ENCODE data around the gene SERPINA1.

Gene SERPINA1

GRCh38 chr14:94404561-94404960 lies 16.2 kb upstream of the SERPINA1 start:
- Mint-ChIP-seq H3K27me3 (peaks cover 1% of the 10 kb centered on the region), H3K4me3 (no peak overlapping the region), H3K9me3 (peaks cover 11% of the 10 kb centered on the region), H3K27ac (no peak overlapping the region), H3K36me3 (peaks cover 2% of the 10 kb centered on the region), H3K4me1 (no peaks in the 10 kb centered on the region)

- Mint-ChIP-seq H3K27ac (no peak overlapping the region), H3K27me3 (peaks cover 1% of the 10 kb centered on the region), H3K36me3 (no peaks in the 10 kb centered on the region), H3K4me1 (no peaks in the 10 kb centered on the region), H3K9me3 (peaks cover 4% of the 10 kb centered on the region), H3K4me3 (no peak overlapping the region)
These were observed 15.0 kb upstream of the SERPINA1 start for GRCh38 chr14:94403312-94403932.

GRCh38 chr14:94401083-94401482 lies 12.7 kb upstream of the SERPINA1 start:
- Mint-ChIP-seq H3K4me1 (no peaks in the 10 kb centered on the region), H3K4me3 (no peak overlapping the region), H3K27me3 (peaks cover 14% of the 10 kb centered on the region)

GRCh38 chr14:94400422-94400841 lies 12.0 kb upstream of the SERPINA1 start:
- no peaks in the 10 kb centered on the region for H3K9me3 Mint-ChIP-seq

More at GRCh38 chr14:94401083-94401482, 12.7 kb upstream of the SERPINA1 start:
- H3K9me3 Mint-ChIP-seq: no peaks in the 10 kb centered on the region
- H3K36me3 Mint-ChIP-seq: no peaks in the 10 kb centered on the region
- no peak overlapping the region for H3K27ac Mint-ChIP-seq

GRCh38 chr14:94398536-94398935 lies 10.1 kb upstream of the SERPINA1 start:
- no peak overlapping the region for H3K27ac Mint-ChIP-seq
- H3K4me1 Mint-ChIP-seq: peaks cover 6% of the 10 kb centered on the region
- H3K27me3 Mint-ChIP-seq: peaks cover 14% of the 10 kb centered on the region
- H3K9me3 Mint-ChIP-seq: no peaks in the 10 kb centered on the region
- no peak overlapping the region for H3K4me3 Mint-ChIP-seq
- H3K36me3 Mint-ChIP-seq: no peaks in the 10 kb centered on the region

More at GRCh38 chr14:94400422-94400841, 12.0 kb upstream of the SERPINA1 start:
- H3K4me3 Mint-ChIP-seq: no peak overlapping the region
- no peaks in the 10 kb centered on the region for H3K36me3 Mint-ChIP-seq
- H3K27ac Mint-ChIP-seq: no peak overlapping the region
- H3K4me1 Mint-ChIP-seq: no peaks in the 10 kb centered on the region
- H3K27me3 Mint-ChIP-seq: peaks cover 14% of the 10 kb centered on the region

GRCh38 chr14:94398182-94398479 lies 9.7 kb upstream of the SERPINA1 start:
- Mint-ChIP-seq H3K27me3 (peaks cover 14% of the 10 kb centered on the region), H3K4me1 (peaks cover 9% of the 10 kb centered on the region), H3K36me3 (no peaks in the 10 kb centered on the region), H3K4me3 (no peak overlapping the region), H3K9me3 (no peaks in the 10 kb centered on the region), H3K27ac (no peak overlapping the region)

GRCh38 chr14:94397289-94398181 lies 9.1 kb upstream of the SERPINA1 start:
- H3K27me3 Mint-ChIP-seq: peaks cover 14% of the 10 kb centered on the region
- no peaks in the 10 kb centered on the region for H3K9me3 Mint-ChIP-seq
- H3K4me3 Mint-ChIP-seq: no peak overlapping the region
- no peaks in the 10 kb centered on the region for H3K36me3 Mint-ChIP-seq
- H3K4me1 Mint-ChIP-seq: peaks cover 9% of the 10 kb centered on the region
- H3K27ac Mint-ChIP-seq: no peak overlapping the region

GRCh38 chr14:94396628-94397225 lies 8.3 kb upstream of the SERPINA1 start:
- Mint-ChIP-seq H3K4me3 (no peak overlapping the region), H3K4me1 (peaks cover 17% of the 10 kb centered on the region), H3K27me3 (peaks cover 13% of the 10 kb centered on the region), H3K27ac (no peak overlapping the region), H3K36me3 (no peaks in the 10 kb centered on the region), H3K9me3 (no peaks in the 10 kb centered on the region)

GRCh38 chr14:94395888-94396574 lies 7.6 kb upstream of the SERPINA1 start:
- Mint-ChIP-seq H3K4me3 (no peak overlapping the region), H3K4me1 (peaks cover 18% of the 10 kb centered on the region), H3K9me3 (no peaks in the 10 kb centered on the region), H3K36me3 (no peaks in the 10 kb centered on the region), H3K27me3 (peaks cover 13% of the 10 kb centered on the region), H3K27ac (no peak overlapping the region)

- no peak overlapping the region for H3K27ac Mint-ChIP-seq
- no peaks in the 10 kb centered on the region for H3K36me3 Mint-ChIP-seq
- peaks cover 21% of the 10 kb centered on the region for H3K4me1 Mint-ChIP-seq
- no peaks in the 10 kb centered on the region for H3K9me3 Mint-ChIP-seq
- no peak overlapping the region for H3K4me3 Mint-ChIP-seq
- peaks cover 13% of the 10 kb centered on the region for H3K27me3 Mint-ChIP-seq
These were observed 7.0 kb upstream of the SERPINA1 start for GRCh38 chr14:94395282-94395887.

GRCh38 chr14:94394581-94395207 lies 6.3 kb upstream of the SERPINA1 start:
- H3K27me3 Mint-ChIP-seq: peaks cover 13% of the 10 kb centered on the region
- peaks cover 21% of the 10 kb centered on the region for H3K4me1 Mint-ChIP-seq
- no peak overlapping the region for H3K27ac Mint-ChIP-seq

GRCh38 chr14:94394025-94394493 lies 5.7 kb upstream of the SERPINA1 start:
- no peaks in the 10 kb centered on the region for H3K9me3 Mint-ChIP-seq
- no peak overlapping the region for H3K4me3 Mint-ChIP-seq
- H3K4me1 Mint-ChIP-seq: peaks cover 21% of the 10 kb centered on the region
- H3K27ac Mint-ChIP-seq: no peak overlapping the region
- no peaks in the 10 kb centered on the region for H3K36me3 Mint-ChIP-seq
- peaks cover 13% of the 10 kb centered on the region for H3K27me3 Mint-ChIP-seq

More at GRCh38 chr14:94394581-94395207, 6.3 kb upstream of the SERPINA1 start:
- Mint-ChIP-seq H3K4me3 (no peak overlapping the region), H3K36me3 (no peaks in the 10 kb centered on the region), H3K9me3 (no peaks in the 10 kb centered on the region)

GRCh38 chr14:94393474-94393873 lies 5.1 kb upstream of the SERPINA1 start:
- Mint-ChIP-seq H3K4me1 (peaks cover 21% of the 10 kb centered on the region), H3K27me3 (peaks cover 13% of the 10 kb centered on the region), H3K36me3 (no peaks in the 10 kb centered on the region), H3K9me3 (no peaks in the 10 kb centered on the region), H3K4me3 (no peak overlapping the region), H3K27ac (no peak overlapping the region)

- Mint-ChIP-seq H3K27ac (no peak overlapping the region), H3K27me3 (peaks cover 6% of the 10 kb centered on the region), H3K4me3 (no peak overlapping the region), H3K36me3 (no peaks in the 10 kb centered on the region), H3K9me3 (no peaks in the 10 kb centered on the region), H3K4me1 (peaks cover 21% of the 10 kb centered on the region)
These were observed 4.1 kb upstream of the SERPINA1 start for GRCh38 chr14:94392510-94392935.
